HG03159 (cell line): ENCODE results near the gene CPS1.

ENCODE experiments used
- ATAC-seq: cut with Tn5 transposase; IDR thresholded peaks from one replicate; pipeline ENCODE4 v1.9.1; 2021; ENCODE audit warnings: mild to moderate bottlenecking, moderate library complexity; ENCODE audit not compliant: unreplicated experiment

Gene CPS1

GRCh38 chr2:210604666-210605065 is 48.3 kb downstream of the CPS1 start:
- no peak for ATAC-seq

GRCh38 chr2:210606001-210606400 is 49.6 kb downstream of the CPS1 start:
- ATAC-seq: no peak

GRCh38 chr2:210611466-210611865 is 55.1 kb downstream of the CPS1 start:
- peak; percentile 80 for ATAC-seq

- ATAC-seq: no peak
These were observed 59.7 kb downstream of the CPS1 start for GRCh38 chr2:210616074-210616473.

- no peak for ATAC-seq
These were observed 60.9 kb downstream of the CPS1 start for GRCh38 chr2:210617318-210617717.

- peak; percentile 90 for ATAC-seq
These were observed 61.4 kb downstream of the CPS1 start for GRCh38 chr2:210617732-210618330.

GRCh38 chr2:210620456-210620855 is 64.1 kb downstream of the CPS1 start:
- ATAC-seq: no peak

- no peak for ATAC-seq
These were observed 67.1 kb downstream of the CPS1 start for GRCh38 chr2:210623506-210623905.

- ATAC-seq: peak; percentile 48
These were observed 70.5 kb downstream of the CPS1 start for GRCh38 chr2:210626849-210627248.

GRCh38 chr2:210630873-210631560 is 74.6 kb downstream of the CPS1 start:
- ATAC-seq: no peak

GRCh38 chr2:210633699-210634098 is 77.3 kb downstream of the CPS1 start:
- no peak for ATAC-seq

GRCh38 chr2:210635257-210635656 is 78.9 kb downstream of the CPS1 start:
- ATAC-seq: no peak

- no peak for ATAC-seq
These were observed 85.9 kb downstream of the CPS1 start for GRCh38 chr2:210642333-210642732.

GRCh38 chr2:210647151-210647550 is 90.8 kb downstream of the CPS1 start:
- no peak for ATAC-seq

- no peak for ATAC-seq
These were observed 97.7 kb downstream of the CPS1 start for GRCh38 chr2:210654091-210654490.

- ATAC-seq: no peak
These were observed 99.0 kb downstream of the CPS1 start for GRCh38 chr2:210655229-210655975.

- no peak for ATAC-seq
These were observed 101.5 kb downstream of the CPS1 start for GRCh38 chr2:210657874-210658273.

- ATAC-seq: no peak
These were observed 104.4 kb downstream of the CPS1 start for GRCh38 chr2:210660751-210661150.

GRCh38 chr2:210662560-210662959 is 106.2 kb downstream of the CPS1 start:
- ATAC-seq: no peak

GRCh38 chr2:210663631-210664089 is 107.3 kb downstream of the CPS1 start:
- no peak for ATAC-seq

- no peak for ATAC-seq
These were observed 111.3 kb downstream of the CPS1 start for GRCh38 chr2:210667711-210668110.

GRCh38 chr2:210671065-210671464 is 114.7 kb downstream of the CPS1 start:
- ATAC-seq: no peak
